ENCODE data around the gene KRTAP1-3.
A peak's percentile ranks its signal among the peaks of the same experiment; 100 is the strongest.
"Not testable (repeated sequence)": the region's sequence is repeated elsewhere in the genome, so short reads cannot be mapped to it uniquely, and the experiment has no call there.

Gene KRTAP1-3

GRCh38 chr17:41034346-41034935, at the start of gene KRTAP1-3:
KRTAP1-3 (minus strand) TSS chr17:41034874; CDS start chr17:41034821, 53 bp downstream.
- DNase-seq (ENCODE audit: low read depth): not testable (repeated sequence)

- DNase-seq (ENCODE audit: low read depth): not testable (repeated sequence)
Measured at GRCh38 chr17:41084100-41084856, 49.6 kb upstream of the KRTAP1-3 start, which contains the start of gene KRTAP4-7. KRTAP4-7 (plus strand) TSS chr17:41084150; CDS start chr17:41084207, 57 bp downstream.

- peak; percentile 92 for DNase-seq (ENCODE audit: low read depth)
Measured at GRCh38 chr17:41083427-41083826, 48.8 kb upstream of the KRTAP1-3 start.

- peak; percentile 93 for DNase-seq (ENCODE audit: low read depth)
Measured at GRCh38 chr17:41082626-41083025, 48.0 kb upstream of the KRTAP1-3 start.

- DNase-seq (ENCODE audit: low read depth): no peak
Measured at GRCh38 chr17:41076788-41077187, 42.1 kb upstream of the KRTAP1-3 start.

GRCh38 chr17:41073676-41074075, 39.0 kb upstream of the KRTAP1-3 start:
- no peak for DNase-seq (ENCODE audit: low read depth)

GRCh38 chr17:41071606-41072360, 37.1 kb upstream of the KRTAP1-3 start:
- DNase-seq (ENCODE audit: low read depth): no peak

GRCh38 chr17:41069031-41069430, 34.4 kb upstream of the KRTAP1-3 start:
- no peak for DNase-seq (ENCODE audit: low read depth)

- DNase-seq (ENCODE audit: low read depth): no peak
Measured at GRCh38 chr17:41067281-41067680, 32.6 kb upstream of the KRTAP1-3 start.

GRCh38 chr17:41065829-41066624, 31.4 kb upstream of the KRTAP1-3 start, which contains the start of gene KRTAP2-4:
KRTAP2-4 (minus strand) TSS chr17:41065879; CDS start chr17:41065845, 34 bp downstream.
- peak; percentile 97 for DNase-seq (ENCODE audit: low read depth)

GRCh38 chr17:41065016-41065689, 30.5 kb upstream of the KRTAP1-3 start:
- not testable (repeated sequence) for DNase-seq (ENCODE audit: low read depth)

- DNase-seq (ENCODE audit: low read depth): no peak
Measured at GRCh38 chr17:41064301-41064700, 29.6 kb upstream of the KRTAP1-3 start.

- DNase-seq (ENCODE audit: low read depth): no peak
Measured at GRCh38 chr17:41063449-41063848, 28.8 kb upstream of the KRTAP1-3 start.

- DNase-seq (ENCODE audit: low read depth): peak; percentile 98
Measured at GRCh38 chr17:41061964-41062363, 27.3 kb upstream of the KRTAP1-3 start.

GRCh38 chr17:41060052-41060604, 25.5 kb upstream of the KRTAP1-3 start, which contains the start of gene KRTAP2-3:
KRTAP2-3 (minus strand) TSS chr17:41060114; CDS start chr17:41060050, 64 bp downstream.
- DNase-seq (ENCODE audit: low read depth): peak; percentile 99

- DNase-seq (ENCODE audit: low read depth): peak; percentile 96
Measured at GRCh38 chr17:41059276-41060051, 24.8 kb upstream of the KRTAP1-3 start.

- DNase-seq (ENCODE audit: low read depth): peak; percentile 91
Measured at GRCh38 chr17:41058741-41059140, 24.1 kb upstream of the KRTAP1-3 start.

- DNase-seq (ENCODE audit: low read depth): no peak
Measured at GRCh38 chr17:41057547-41057946, 22.9 kb upstream of the KRTAP1-3 start.

GRCh38 chr17:41055130-41055529, 20.5 kb upstream of the KRTAP1-3 start, which contains the start of gene KRTAP2-2:
KRTAP2-2 (minus strand) TSS chr17:41055230; CDS start chr17:41055211, 19 bp downstream.
- DNase-seq (ENCODE audit: low read depth): not testable (repeated sequence)

GRCh38 chr17:41054556-41054955, 19.9 kb upstream of the KRTAP1-3 start:
- not testable (repeated sequence) for DNase-seq (ENCODE audit: low read depth)

All from ELR (cell line).